Trophoblast cell (in vitro differentiated cells and primary cell): ENCODE results near the gene KRTAP9-3.
"Not testable (repeated sequence)": the region's sequence is repeated elsewhere in the genome, so short reads cannot be mapped to it uniquely, and the experiment has no call there.

Experiments used
- DNase-seq, 2 donors: peaks; one replicate each; pipeline ENCODE4 v3.0.0-alpha.2; 2016
- H2AFZ ChIP-seq: 2 replicates; pipeline ENCODE4 v1.6.1; 2013; ENCODE audit warnings: low read length, moderate library complexity, mild to moderate bottlenecking; ENCODE audit not compliant: insufficient read depth, poor library complexity
- H2AK5ac ChIP-seq: 2 replicates; pipeline ENCODE4 v1.6.1; 2013; ENCODE audit warnings: mild to moderate bottlenecking, low read length
- H2BK120ac ChIP-seq: 2 replicates; pipeline ENCODE4 v1.6.1; 2013; ENCODE audit warnings: low read length, mild to moderate bottlenecking, moderate library complexity; ENCODE audit not compliant: insufficient read depth, poor library complexity
- H2BK12ac ChIP-seq: 2 replicates; pipeline ENCODE4 v1.6.1; 2013; ENCODE audit warnings: mild to moderate bottlenecking, low read length, moderate library complexity
- H2BK5ac ChIP-seq: 2 replicates; pipeline ENCODE4 v1.6.1; 2013; ENCODE audit warnings: low read length, low read depth, moderate library complexity, mild to moderate bottlenecking; ENCODE audit not compliant: poor library complexity
- H3K14ac ChIP-seq: 2 replicates; pipeline ENCODE4 v1.6.1; 2013; ENCODE audit warnings: mild to moderate bottlenecking, low read length
- H3K18ac ChIP-seq: 2 replicates; pipeline ENCODE4 v1.6.1; 2013; ENCODE audit warnings: mild to moderate bottlenecking, low read length
- H3K23ac ChIP-seq: 2 replicates; pipeline ENCODE4 v1.6.1; 2013; ENCODE audit warnings: low read length
- H3K27ac ChIP-seq: 2 replicates; pipeline ENCODE4 v1.5.1; 2013; ENCODE audit warnings: low read depth, mild to moderate bottlenecking, inconsistent platforms, low read length, moderate library complexity
- H3K27me3 ChIP-seq: 2 replicates; pipeline ENCODE4 v1.6.1; 2013; ENCODE audit warnings: inconsistent platforms, mild to moderate bottlenecking, low read length, moderate library complexity; ENCODE audit not compliant: insufficient read depth
- H3K36me3 ChIP-seq, 2 experiments: 1 replicate in 1 of 2; 2 replicates in 1 of 2; pipeline ENCODE4 v1.6.1; 2013; ENCODE audit warnings: low read length in 2 of 2, mild to moderate bottlenecking in 2 of 2, moderate library complexity in 1 of 2; ENCODE audit not compliant: insufficient read depth in 2 of 2, control insufficient read depth in 1 of 2
- H3K4ac ChIP-seq: 2 replicates; pipeline ENCODE4 v1.6.1; 2013; ENCODE audit warnings: low read depth, mild to moderate bottlenecking, low read length, moderate library complexity
- H3K4me1 ChIP-seq, 2 experiments: 1 replicate in 1 of 2; 2 replicates in 1 of 2; pipeline ENCODE4 v1.6.1; 2013; ENCODE audit warnings: low read length in 2 of 2, mild to moderate bottlenecking in 2 of 2, moderate library complexity in 1 of 2; ENCODE audit not compliant: insufficient read depth in 2 of 2, control insufficient read depth in 1 of 2
- H3K4me2 ChIP-seq: 2 replicates; pipeline ENCODE4 v1.6.1; 2013; ENCODE audit warnings: inconsistent platforms, mild to moderate bottlenecking, low read length, moderate library complexity
- H3K4me3 ChIP-seq: 2 replicates; pipeline ENCODE4 v1.5.1; 2013; ENCODE audit warnings: mild to moderate bottlenecking, low read depth, low read length, inconsistent platforms
- H3K79me1 ChIP-seq: one replicate; pipeline ENCODE4 v1.6.1; 2013; ENCODE audit warnings: low read length
- H3K79me2 ChIP-seq: 2 replicates; pipeline ENCODE4 v1.6.1; 2013; ENCODE audit warnings: low read length, mild to moderate bottlenecking; ENCODE audit not compliant: control insufficient read depth, insufficient read depth, poor library complexity
- H3K9ac ChIP-seq: 2 replicates; pipeline ENCODE4 v1.6.1; 2013; ENCODE audit warnings: mild to moderate bottlenecking, low read length
- H3K9me3 ChIP-seq: 2 replicates; pipeline ENCODE4 v1.6.1; 2013; ENCODE audit warnings: low read depth, mild to moderate bottlenecking, control low read depth, inconsistent platforms, low read length; ENCODE audit not compliant: insufficient read depth
- H4K12ac ChIP-seq: 2 replicates; pipeline ENCODE4 v1.6.1; 2013; ENCODE audit warnings: low read depth, mild to moderate bottlenecking, low read length, moderate library complexity
- H4K8ac ChIP-seq: 2 replicates; pipeline ENCODE4 v1.6.1; 2013; ENCODE audit warnings: low read depth, mild to moderate bottlenecking, low read length, moderate library complexity
- H4K91ac ChIP-seq: one replicate; pipeline ENCODE4 v1.6.1; 2013; ENCODE audit warnings: low read depth, mild to moderate bottlenecking, low read length, moderate library complexity
- WGBS: extraction: QIAGEN DNeasy Blood & Tissue Kit; methylation state at CpG from one replicate; pipeline ENCODE4 v1.1.7; 2013; ENCODE audit warnings: missing lambda C conversion rate; ENCODE audit not compliant: insufficient read length, insufficient coverage; ENCODE audit errors: extremely low coverage; 5-methylcytosine and 5-hydroxymethylcytosine counted together

KRTAP9-3 gene

GRCh38 chr17:41267711-41268110, 35.5 kb downstream of the KRTAP9-3 start:
- Histone ChIP-seq H2BK12ac (no peak overlapping the region), H3K4me1 (no peaks in the 10 kb centered on the region), H2BK120ac (no peak overlapping the region), H2AK5ac (no peak overlapping the region), H4K12ac (no peak overlapping the region), H4K8ac (no peak overlapping the region), H3K18ac (no peak overlapping the region), H3K14ac (no peak overlapping the region), H4K91ac (no peak overlapping the region), H3K79me1 (no peaks in the 10 kb centered on the region), H3K4ac (no peak overlapping the region), H3K9ac (no peak overlapping the region), H3K27ac (no peak overlapping the region), H3K79me2 (no peaks in the 10 kb centered on the region), H3K27me3 (no peaks in the 10 kb centered on the region), H3K4me3 (no peak overlapping the region), H2AFZ (no peak overlapping the region), H2BK5ac (no peak overlapping the region), H3K4me2 (no peak overlapping the region), H3K23ac (no peak overlapping the region), H3K36me3 (no peaks in the 10 kb centered on the region), H3K9me3 (no peaks in the 10 kb centered on the region)
- no peak for DNase-seq
- WGBS = no CpG with 5 or more reads among the region's 3 CpGs

- DNase-seq, H3K14ac ChIP-seq, H4K8ac ChIP-seq, H3K4me1 ChIP-seq, H3K23ac ChIP-seq, H2BK5ac ChIP-seq, H2BK12ac ChIP-seq, H3K79me1 ChIP-seq, H3K79me2 ChIP-seq, H4K91ac ChIP-seq, H3K27me3 ChIP-seq, H4K12ac ChIP-seq, H3K4me3 ChIP-seq, H2BK120ac ChIP-seq, H3K9ac ChIP-seq, H3K4me2 ChIP-seq, H3K4ac ChIP-seq, H3K9me3 ChIP-seq, H2AFZ ChIP-seq, H2AK5ac ChIP-seq, H3K36me3 ChIP-seq, H3K27ac ChIP-seq, H3K18ac ChIP-seq: not testable (repeated sequence)
- no CpG with 5 or more reads among the region's 1 CpG for WGBS
Observed at GRCh38 chr17:41271323-41271722, 39.1 kb downstream of the KRTAP9-3 start.

- Histone ChIP-seq H2AFZ (no peak overlapping the region), H3K4me3 (no peak overlapping the region), H3K14ac (no peak overlapping the region), H3K23ac (no peak overlapping the region), H4K91ac (no peak overlapping the region), H3K4me2 (no peak overlapping the region), H3K9me3 (no peaks in the 10 kb centered on the region), H3K9ac (no peak overlapping the region), H4K8ac (no peak overlapping the region), H2BK12ac (no peak overlapping the region), H3K79me2 (no peaks in the 10 kb centered on the region), H2BK5ac (no peak overlapping the region), H4K12ac (no peak overlapping the region), H3K27me3 (no peaks in the 10 kb centered on the region), H3K4ac (no peak overlapping the region), H3K27ac (no peak overlapping the region), H3K36me3 (no peaks in the 10 kb centered on the region), H3K4me1 (no peaks in the 10 kb centered on the region), H3K79me1 (no peaks in the 10 kb centered on the region), H3K18ac (no peak overlapping the region), H2BK120ac (no peak overlapping the region), H2AK5ac (no peak overlapping the region)
- no peak for DNase-seq
- no CpG with 5 or more reads among the region's 1 CpG for WGBS
Observed at GRCh38 chr17:41271858-41272257, 39.6 kb downstream of the KRTAP9-3 start.

GRCh38 chr17:41275648-41276190, 43.5 kb downstream of the KRTAP9-3 start, which contains the start of gene KRTAP9-7:
TSS of gene KRTAP9-7 (plus strand) at chr17:41275698. CDS start at chr17:41275698, 0 bp downstream.
- not testable (repeated sequence) for H3K9me3 ChIP-seq, H3K18ac ChIP-seq, H4K12ac ChIP-seq, H3K14ac ChIP-seq, H3K79me2 ChIP-seq, H4K8ac ChIP-seq, H4K91ac ChIP-seq, H3K79me1 ChIP-seq, H2BK120ac ChIP-seq, H3K9ac ChIP-seq, H2BK12ac ChIP-seq, H3K23ac ChIP-seq, H3K4me1 ChIP-seq, H3K4me2 ChIP-seq, H3K4me3 ChIP-seq, H2AFZ ChIP-seq, H3K36me3 ChIP-seq, H3K4ac ChIP-seq, H3K27me3 ChIP-seq, H2AK5ac ChIP-seq, H2BK5ac ChIP-seq, H3K27ac ChIP-seq
- no CpG with 5 or more reads among the region's 3 CpGs for WGBS
- peak in 1 of 2 donors; percentile 0 for DNase-seq
